ENCODE data around the gene CDKL5.

Gene CDKL5

GRCh38 chrX:18676470-18676869 is 251.1 kb downstream of the CDKL5 start:
- no peak for TF ChIP-seq RAD21 (IDR thresholded peaks at IDR 0.05; ENCODE audit: low read depth)
- no peak for TF ChIP-seq NFIC (IDR thresholded peaks at IDR 0.05)

DNA sequence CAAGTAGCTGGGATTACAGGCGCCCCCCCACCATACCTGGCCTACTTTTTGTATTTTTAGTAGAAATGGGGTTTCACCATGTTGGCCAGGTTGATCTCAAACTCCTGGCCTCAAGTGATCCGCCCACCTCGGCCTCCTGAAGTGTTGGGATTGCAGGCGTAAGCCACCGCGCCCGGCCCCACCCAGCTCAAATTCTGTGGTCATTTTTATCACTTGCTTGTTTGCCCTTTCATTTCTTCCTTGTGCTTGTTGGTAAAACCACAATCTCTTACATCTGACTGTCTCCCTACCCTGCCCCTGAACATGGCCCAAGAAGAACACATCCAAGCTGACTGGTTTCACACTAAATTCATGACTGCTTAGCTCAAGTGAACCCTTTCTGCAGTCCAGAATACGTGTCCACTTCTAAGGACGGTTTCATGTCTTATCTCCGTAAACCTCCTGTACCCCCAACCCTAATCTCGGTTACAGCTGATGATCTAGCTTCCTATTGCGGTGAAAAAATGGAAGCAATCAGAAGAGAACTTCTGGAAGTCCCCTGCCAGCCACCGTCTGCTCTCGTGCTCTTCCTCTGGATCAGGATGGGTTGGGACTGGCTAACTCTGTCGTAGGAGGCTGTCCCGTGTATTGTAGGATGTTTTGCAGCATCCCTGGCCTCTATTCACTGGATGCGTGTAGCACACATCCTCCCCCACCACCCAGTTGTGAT is 251.9 kb downstream of the CDKL5 start:
- no peak for TF ChIP-seq USF1 (IDR thresholded peaks at IDR 0.05)
- no peak for TF ChIP-seq CEBPB (IDR thresholded peaks at IDR 0.05)
- no peak for TF ChIP-seq EP300 (IDR thresholded peaks at IDR 0.05; ENCODE audit: borderline replicate concordance)
- TF ChIP-seq, protein P1, sequence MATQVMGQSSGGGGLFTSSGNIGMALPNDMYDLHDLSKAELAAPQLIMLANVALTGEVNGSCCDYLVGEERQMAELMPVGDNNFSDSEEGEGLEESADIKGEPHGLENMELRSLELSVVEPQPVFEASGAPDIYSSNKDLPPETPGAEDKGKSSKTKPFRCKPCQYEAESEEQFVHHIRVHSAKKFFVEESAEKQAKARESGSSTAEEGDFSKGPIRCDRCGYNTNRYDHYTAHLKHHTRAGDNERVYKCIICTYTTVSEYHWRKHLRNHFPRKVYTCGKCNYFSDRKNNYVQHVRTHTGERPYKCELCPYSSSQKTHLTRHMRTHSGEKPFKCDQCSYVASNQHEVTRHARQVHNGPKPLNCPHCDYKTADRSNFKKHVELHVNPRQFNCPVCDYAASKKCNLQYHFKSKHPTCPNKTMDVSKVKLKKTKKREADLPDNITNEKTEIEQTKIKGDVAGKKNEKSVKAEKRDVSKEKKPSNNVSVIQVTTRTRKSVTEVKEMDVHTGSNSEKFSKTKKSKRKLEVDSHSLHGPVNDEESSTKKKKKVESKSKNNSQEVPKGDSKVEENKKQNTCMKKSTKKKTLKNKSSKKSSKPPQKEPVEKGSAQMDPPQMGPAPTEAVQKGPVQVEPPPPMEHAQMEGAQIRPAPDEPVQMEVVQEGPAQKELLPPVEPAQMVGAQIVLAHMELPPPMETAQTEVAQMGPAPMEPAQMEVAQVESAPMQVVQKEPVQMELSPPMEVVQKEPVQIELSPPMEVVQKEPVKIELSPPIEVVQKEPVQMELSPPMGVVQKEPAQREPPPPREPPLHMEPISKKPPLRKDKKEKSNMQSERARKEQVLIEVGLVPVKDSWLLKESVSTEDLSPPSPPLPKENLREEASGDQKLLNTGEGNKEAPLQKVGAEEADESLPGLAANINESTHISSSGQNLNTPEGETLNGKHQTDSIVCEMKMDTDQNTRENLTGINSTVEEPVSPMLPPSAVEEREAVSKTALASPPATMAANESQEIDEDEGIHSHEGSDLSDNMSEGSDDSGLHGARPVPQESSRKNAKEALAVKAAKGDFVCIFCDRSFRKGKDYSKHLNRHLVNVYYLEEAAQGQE (IDR thresholded peaks at IDR 0.05; ENCODE audit: low read depth), result no peak
- TF ChIP-seq EGR1 (IDR thresholded peaks at IDR 0.05), result no peak
- no peak for TF ChIP-seq FOXM1 (IDR thresholded peaks at IDR 0.05; ENCODE audit: borderline replicate concordance, low read depth)
- TF ChIP-seq RAD21 (IDR thresholded peaks at IDR 0.05; ENCODE audit: low read depth), result no peak
- TF ChIP-seq TCF12 (IDR thresholded peaks at IDR 0.05; ENCODE audit: low read depth), result no peak
- TF ChIP-seq, protein P2, sequence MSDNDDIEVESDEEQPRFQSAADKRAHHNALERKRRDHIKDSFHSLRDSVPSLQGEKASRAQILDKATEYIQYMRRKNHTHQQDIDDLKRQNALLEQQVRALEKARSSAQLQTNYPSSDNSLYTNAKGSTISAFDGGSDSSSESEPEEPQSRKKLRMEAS (IDR thresholded peaks at IDR 0.05), result no peak
- TF ChIP-seq NFIC (IDR thresholded peaks at IDR 0.05), result no peak
- no peak for TF ChIP-seq TEAD4 (IDR thresholded peaks at IDR 0.05)
- no peak for TF ChIP-seq CREB1 (IDR thresholded peaks at IDR 0.05; ENCODE audit: low read depth)
- no peak for TF ChIP-seq YY1 (IDR thresholded peaks at IDR 0.05; ENCODE audit: low read depth)

GRCh38 chrX:18681996-18682395 is 256.6 kb downstream of the CDKL5 start:
- TF ChIP-seq RAD21 (IDR thresholded peaks at IDR 0.05; ENCODE audit: low read depth) (no peak), YY1 (IDR thresholded peaks at IDR 0.05; ENCODE audit: low read depth) (no peak), TCF12 (IDR thresholded peaks at IDR 0.05; ENCODE audit: low read depth) (no peak), CEBPB (IDR thresholded peaks at IDR 0.05) (no peak), EP300 (IDR thresholded peaks at IDR 0.05; ENCODE audit: borderline replicate concordance) (no peak), EGR1 (IDR thresholded peaks at IDR 0.05) (no peak), TEAD4 (IDR thresholded peaks at IDR 0.05) (no peak), CREB1 (IDR thresholded peaks at IDR 0.05; ENCODE audit: low read depth) (no peak), NFIC (IDR thresholded peaks at IDR 0.05) (no peak), TAF1 (IDR thresholded peaks at IDR 0.05; ENCODE audit: low read depth) (no peak), FOXM1 (IDR thresholded peaks at IDR 0.05; ENCODE audit: borderline replicate concordance, low read depth) (no peak), ZBTB7A (IDR thresholded peaks at IDR 0.05; ENCODE audit: low read depth) (no peak), USF1 (IDR thresholded peaks at IDR 0.05) (no peak)
- TF ChIP-seq, protein P2 (IDR thresholded peaks at IDR 0.05), result no peak
- TF ChIP-seq, protein P1 (IDR thresholded peaks at IDR 0.05; ENCODE audit: low read depth), result no peak

GRCh38 chrX:18682979-18683387 is 257.6 kb downstream of the CDKL5 start:
- TF ChIP-seq, protein P1 (IDR thresholded peaks at IDR 0.05; ENCODE audit: low read depth), result no peak
- TF ChIP-seq ZBTB7A (IDR thresholded peaks at IDR 0.05; ENCODE audit: low read depth), result no peak
- no peak for TF ChIP-seq TEAD4 (IDR thresholded peaks at IDR 0.05)
- TF ChIP-seq NFIC (IDR thresholded peaks at IDR 0.05), result no peak
- TF ChIP-seq, protein P2 (IDR thresholded peaks at IDR 0.05), result no peak
